NCI-H345 treated with DMSO at 0.1 percent for 48 hours (cell line): ENCODE measurements around the gene GNL3L.
"Not testable (repeated sequence)": the region's sequence is repeated elsewhere in the genome, so short reads cannot be mapped to it uniquely, and the experiment has no call there.

ENCODE experiments used
- DNase-seq: peaks from one replicate; lab custom pipeline; 2025; ENCODE audit not compliant: unreplicated experiment; lab: John Stamatoyannopoulos, UW

GNL3L gene

GRCh38 chrX:54529552-54530356 is at the start of gene GNL3L:
TSS of gene GNL3L (plus strand) at chrX:54530219. CDS start at chrX:54532567, 2,348 bp downstream.
- DNase-seq = peak; percentile 80

- DNase-seq = no peak
These were observed 47.0 kb upstream of the GNL3L start for GRCh38 chrX:54482839-54483593.

DNA sequence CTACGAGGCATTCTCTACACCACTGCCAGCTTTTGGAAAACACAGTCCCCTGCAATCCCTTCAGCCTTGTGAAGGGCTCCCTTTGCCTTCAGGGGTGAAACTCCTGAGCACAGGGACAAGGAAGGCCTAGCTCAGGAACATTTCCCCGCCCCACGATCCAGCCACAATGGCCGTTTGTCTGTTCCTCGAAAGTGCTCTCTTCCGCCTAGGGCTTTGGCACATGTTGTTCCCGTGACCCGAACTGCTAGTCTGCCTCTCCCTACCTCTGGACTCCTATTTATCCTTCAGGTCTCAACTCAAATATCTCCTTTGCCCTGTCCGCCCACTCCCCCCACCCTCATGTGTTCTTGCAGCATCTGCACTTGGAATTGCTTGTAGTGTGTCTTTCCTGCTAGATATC is 46.1 kb upstream of the GNL3L start:
- DNase-seq = no peak

GRCh38 chrX:54484666-54485065 is 45.4 kb upstream of the GNL3L start:
- DNase-seq = no peak

- DNase-seq = not testable (repeated sequence)
These were observed 40.2 kb upstream of the GNL3L start for GRCh38 chrX:54489819-54490218.

- DNase-seq = no peak
These were observed 37.7 kb upstream of the GNL3L start for GRCh38 chrX:54492340-54492739.

DNA sequence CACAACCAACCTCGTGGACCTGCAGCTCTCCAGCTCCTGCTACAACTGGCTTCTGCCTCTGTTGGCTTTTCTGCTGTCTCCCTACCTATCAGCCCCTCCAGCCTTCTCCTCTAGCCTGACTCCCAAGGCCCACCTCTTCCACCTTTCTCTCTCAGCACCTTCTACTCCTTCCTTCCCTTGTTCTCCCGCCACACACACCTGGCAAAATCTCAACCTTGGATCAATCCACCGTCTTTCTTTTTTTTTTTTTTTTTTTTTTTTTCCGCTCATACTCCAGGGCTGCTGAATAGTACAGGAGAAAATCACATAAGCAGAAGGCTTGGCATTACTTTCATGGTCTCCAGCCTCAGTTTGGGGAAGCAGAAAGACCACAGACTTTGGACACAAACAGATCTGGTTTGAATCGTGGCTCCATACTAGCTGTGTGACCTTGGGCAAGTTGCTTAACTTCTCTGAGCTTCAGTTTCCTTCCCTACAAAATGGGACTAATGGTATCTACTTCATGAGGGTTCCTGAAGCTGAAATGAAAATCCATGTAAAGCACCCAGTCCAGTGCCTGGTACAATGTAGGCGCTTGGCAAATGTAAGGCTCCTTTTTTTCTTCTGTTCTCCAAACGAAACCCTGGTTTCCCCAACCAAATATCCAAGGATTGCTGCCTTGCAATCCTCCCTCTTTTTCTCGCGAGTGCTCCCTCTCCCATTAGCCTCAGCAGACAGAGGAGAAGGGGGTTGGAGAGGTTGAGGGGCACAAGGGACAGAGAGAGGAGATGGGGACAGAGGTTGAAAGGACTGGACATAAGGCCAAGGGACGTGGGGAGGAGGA is 35.6 kb upstream of the GNL3L start:
- no peak for DNase-seq

DNA sequence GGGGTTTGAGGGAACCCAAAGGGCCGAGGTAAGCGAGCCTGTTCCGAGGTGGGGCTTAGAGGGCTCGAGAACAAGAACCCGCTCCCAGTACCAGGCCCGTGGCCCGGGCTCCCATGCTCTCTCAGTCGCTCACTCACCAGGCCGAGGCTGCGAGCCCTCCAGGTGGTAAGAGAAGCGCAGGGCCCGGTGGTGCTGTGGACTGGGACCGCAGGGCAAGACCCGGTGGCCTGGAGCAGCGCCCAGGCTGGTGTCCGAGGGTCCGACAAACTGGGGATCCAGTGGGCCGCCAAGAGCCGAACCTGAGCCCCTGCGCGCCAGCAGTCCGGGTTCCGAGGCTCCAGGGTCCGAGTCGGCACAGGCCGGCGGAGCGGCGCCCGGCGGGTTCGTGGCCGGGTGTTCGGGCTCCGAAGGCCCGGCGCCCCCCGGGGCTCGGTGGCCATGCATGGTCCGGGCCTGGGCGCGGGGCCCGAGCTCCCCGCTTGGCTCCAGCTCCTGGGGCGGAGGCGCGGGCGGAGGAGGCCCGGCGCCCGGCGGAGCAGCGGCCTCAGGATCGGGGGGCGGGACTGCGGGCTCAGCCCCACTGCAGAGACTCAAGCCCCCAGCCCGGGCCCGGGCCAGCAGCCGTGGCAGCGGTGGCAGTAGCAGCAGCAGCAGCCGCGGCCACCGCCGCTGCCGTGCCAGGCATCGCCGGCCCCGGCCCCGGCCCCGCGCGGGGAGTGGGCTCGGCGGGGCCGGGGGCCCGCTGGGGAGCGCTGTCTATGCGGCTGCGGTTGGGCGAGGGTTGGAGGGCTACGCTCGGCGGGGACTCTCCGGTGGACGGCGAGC is 34.8 kb upstream of the GNL3L start:
- no peak for DNase-seq

DNA sequence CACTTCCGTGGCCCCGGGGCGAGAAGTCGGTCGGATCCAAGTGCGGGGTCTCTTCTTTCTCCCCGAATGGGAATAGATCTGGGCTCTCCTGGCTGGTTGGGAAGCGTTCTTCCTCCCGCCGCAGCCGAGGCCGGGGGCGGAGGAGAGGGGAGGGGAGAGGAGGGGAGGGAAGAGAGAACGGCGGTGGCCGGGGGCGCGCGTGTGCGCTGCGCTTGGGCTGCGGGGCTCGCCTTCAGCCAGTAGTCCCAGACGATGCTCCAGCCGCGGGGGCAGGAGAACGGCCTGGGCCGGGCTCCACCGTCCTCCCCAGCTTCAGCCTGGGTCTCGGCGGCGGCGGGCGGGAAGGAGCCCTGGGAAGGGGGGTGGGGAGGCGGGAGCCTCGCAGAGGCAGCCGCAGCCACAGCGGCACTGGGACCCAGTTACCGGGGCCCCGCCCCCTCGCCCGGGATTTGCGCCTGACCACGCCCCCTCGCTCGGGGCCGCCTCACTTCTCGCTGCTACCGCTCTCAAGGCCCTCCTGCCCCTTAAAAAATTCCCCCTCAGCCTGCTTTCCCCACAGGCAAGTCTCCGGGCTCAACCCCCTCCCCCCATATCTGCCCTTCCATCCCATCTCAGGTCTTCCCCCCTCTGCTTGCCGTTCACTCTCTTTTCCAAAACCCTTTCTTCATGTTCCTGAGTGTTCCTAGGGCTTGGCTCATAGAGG is 34.1 kb upstream of the GNL3L start, which contains the start of gene FGD1:
FGD1 (minus strand) TSS at position 421 of the 703 bp plus-strand sequence. CDS start 802 bp downstream, outside the sequence.
- peak; percentile 41 for DNase-seq

DNA sequence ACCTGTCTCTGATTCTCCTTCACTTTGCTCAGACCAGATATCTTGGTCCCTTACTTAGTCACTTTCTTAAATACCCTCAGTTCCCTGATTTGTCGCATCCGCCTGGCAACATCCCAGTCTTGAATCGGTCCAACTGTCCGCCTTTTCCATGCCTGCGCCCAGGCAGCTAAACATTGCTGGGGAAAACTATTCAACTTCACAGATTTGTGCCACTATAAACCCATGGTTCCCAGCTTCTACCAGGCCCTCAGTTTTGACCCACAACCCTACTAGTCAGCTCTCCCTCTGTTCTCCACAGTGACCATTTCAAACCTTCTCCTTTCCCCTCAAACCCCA is 33.5 kb upstream of the GNL3L start:
- no peak for DNase-seq

DNA sequence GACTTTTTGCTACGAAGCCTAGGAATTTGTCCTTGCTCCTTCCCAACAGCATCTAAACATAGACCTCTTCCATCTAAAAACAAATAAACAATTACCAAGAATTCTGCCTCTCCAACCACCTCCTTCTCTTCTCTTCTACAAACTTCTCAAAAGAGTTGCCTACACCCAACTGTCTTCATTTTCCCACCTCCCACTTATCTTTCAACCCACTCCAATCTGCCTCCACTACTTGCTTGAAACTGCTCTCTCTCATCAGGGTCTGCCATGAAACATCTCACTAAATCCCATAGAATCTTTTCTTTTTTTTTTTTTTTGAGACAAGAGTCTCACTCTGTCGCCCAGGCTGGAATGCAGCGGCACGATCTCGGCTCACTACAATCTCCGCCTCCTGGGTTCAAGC is 33.1 kb upstream of the GNL3L start:
- no peak for DNase-seq

- no peak for DNase-seq
These were observed 20.6 kb upstream of the GNL3L start for GRCh38 chrX:54509400-54509799.

DNA sequence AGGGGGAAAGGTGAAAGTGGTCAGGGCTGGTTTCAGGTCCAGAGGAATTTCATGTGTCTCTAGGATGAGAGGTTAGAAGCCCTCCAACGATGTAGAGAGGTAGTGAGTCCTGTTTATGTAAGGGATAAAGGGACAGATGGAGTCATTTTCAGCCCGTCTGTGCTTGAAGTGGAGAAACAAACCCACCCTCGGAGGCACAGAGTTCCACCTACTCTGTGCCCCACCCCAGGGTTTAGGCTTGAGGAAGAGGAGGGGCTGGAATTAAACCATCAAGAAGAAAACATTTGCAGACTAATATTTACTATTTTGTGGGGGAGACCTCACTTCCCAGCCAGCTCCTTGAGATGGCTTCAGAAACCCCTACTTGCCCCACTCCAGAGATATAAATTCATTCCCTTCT is 868 bp upstream of the GNL3L start:
- peak; percentile 7 for DNase-seq

DNA sequence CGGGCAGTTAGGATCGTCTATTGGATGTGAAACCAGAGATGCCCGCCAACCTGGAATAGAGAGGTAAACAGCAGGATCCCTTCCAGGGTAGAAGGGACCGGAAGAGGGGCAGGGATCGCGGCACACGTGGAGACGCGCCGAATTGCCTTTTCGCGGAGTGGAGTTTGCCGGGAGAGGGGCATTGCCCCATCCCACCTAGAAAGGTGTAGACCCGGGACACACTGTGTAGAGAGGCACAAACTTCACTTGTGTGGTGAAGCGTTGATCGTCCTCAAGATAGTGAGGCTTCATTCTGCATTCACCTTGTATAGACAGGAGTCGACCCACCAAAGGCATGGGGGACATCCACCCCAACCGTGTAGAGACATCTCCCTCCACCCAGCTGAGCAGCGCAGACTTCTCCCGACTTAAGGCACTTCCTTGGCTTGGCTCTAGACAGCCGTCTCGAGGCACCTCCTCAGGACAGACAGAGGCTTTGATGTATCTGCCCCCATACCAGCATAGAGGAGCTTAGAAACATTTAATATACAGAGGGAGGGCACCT is 410 bp downstream of the GNL3L start:
- no peak for DNase-seq

- DNase-seq = no peak
These were observed 4.3 kb downstream of the GNL3L start for GRCh38 chrX:54534271-54534670.

DNA sequence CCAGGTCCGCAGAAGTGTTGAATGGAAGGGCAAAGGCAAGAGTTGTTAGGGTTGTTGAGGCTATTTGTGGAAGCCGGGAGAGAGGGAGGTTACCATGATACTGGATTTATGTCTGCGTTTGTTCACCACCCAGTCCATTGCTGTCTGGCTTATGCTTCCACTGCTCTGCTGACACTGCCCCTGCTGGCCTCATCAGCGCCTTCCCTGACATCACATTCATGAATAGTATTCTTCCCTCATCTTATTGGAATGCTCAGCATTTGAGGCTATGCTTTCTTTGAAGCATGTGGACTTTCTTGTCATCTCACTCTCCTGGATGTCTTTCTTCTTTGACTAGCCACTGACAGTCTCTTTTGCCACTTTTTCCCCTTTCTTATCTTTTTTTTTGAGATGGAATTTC is 10.3 kb downstream of the GNL3L start:
- DNase-seq = no peak

DNA sequence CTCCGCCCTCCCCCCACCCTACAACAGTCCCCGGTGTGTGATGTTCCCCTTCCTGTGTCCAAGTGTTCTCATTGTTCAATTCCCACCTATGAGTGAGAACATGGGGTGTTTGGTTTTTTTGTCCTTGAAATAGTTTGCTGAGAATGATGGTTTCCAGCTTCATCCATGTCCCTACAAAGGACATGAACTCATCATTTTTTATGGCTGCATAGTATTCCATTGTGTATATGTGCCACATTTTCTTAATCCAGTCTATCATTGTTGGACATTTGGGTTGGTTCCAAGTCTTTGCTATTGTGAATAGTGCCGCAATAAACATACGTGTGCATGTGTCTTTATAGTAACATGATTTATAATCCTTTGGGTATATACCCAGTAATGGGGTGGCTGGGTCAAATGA is 12.2 kb downstream of the GNL3L start:
- DNase-seq = not testable (repeated sequence)

GRCh38 chrX:54550821-54551220 is 20.8 kb downstream of the GNL3L start:
- no peak for DNase-seq

DNA sequence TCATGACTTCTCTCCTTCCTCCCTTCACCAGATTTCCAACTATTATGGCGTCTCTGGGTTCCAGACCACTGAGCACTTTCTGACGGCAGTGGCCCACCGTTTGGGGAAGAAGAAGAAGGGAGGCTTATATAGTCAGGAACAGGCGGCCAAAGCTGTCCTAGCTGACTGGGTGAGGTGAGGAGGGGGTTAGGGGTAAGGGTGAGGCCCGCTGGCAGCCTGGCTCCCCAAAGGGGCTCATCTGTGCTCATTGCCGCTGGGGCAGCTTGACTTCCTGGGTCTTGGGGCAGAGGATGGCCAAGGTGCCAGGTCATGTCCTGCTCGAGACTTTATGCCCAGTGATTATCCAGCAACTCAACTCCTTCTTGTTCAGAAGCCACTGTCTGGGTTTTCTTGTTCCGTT is 21.8 kb downstream of the GNL3L start:
- DNase-seq = no peak

DNA sequence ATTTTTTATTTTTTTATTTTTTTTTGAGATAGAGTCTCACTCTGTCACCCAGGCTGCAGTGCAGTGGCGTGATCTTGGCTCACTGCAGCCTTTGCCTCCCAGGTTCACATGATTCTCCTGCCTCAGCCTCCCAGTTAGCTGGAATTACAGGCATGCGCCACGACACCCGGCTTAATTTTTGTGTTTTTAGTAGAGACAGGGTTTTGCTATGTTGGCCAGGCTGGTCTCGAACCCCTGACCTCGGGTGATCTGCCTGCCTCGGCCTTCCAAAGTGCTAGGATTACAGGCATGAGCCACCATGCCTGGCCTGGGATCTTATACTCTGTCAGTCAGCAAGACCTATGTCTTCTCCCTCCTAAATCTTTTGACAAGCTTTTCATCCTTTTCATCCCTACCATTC is 25.0 kb downstream of the GNL3L start:
- DNase-seq = not testable (repeated sequence)
